Measurements from ENCODE around the gene MS4A12.
"Not testable (repeated sequence)": the region's sequence is repeated elsewhere in the genome, so short reads cannot be mapped to it uniquely, and the experiment has no call there.

Gene MS4A12

GRCh38 chr11:60492488-60493009, at the start of gene MS4A12:
Gene MS4A12 (plus strand): TSS chr11:60492778. CDS start chr11:60497319, 4,541 bp downstream.
- no peak for DNase-seq

- DNase-seq, result no peak
Observed at GRCh38 chr11:60447070-60447469, 45.5 kb upstream of the MS4A12 start.

- DNase-seq, result no peak
Observed at GRCh38 chr11:60447846-60448245, 44.7 kb upstream of the MS4A12 start.

GRCh38 chr11:60451185-60451584, 41.4 kb upstream of the MS4A12 start:
- not testable (repeated sequence) for DNase-seq

GRCh38 chr11:60454212-60454611, 38.4 kb upstream of the MS4A12 start:
- no peak for DNase-seq

GRCh38 chr11:60455531-60456042, 37.0 kb upstream of the MS4A12 start, which contains the start of gene MS4A1:
Gene MS4A1 (plus strand): TSS chr11:60455847. CDS start chr11:60462375, 6,528 bp downstream.
- DNase-seq, result no peak

GRCh38 chr11:60457576-60457975, 35.0 kb upstream of the MS4A12 start:
- no peak for DNase-seq

- DNase-seq, result no peak
Observed at GRCh38 chr11:60459345-60459744, 33.2 kb upstream of the MS4A12 start.

- no peak for DNase-seq
Observed at GRCh38 chr11:60468829-60469228, 23.7 kb upstream of the MS4A12 start.

- no peak for DNase-seq
Observed at GRCh38 chr11:60469723-60470122, 22.9 kb upstream of the MS4A12 start.

GRCh38 chr11:60477035-60477445, 15.5 kb upstream of the MS4A12 start:
- DNase-seq, result no peak

GRCh38 chr11:60482361-60482760, 10.2 kb upstream of the MS4A12 start:
- DNase-seq, result no peak

- peak; percentile 3 for DNase-seq
Observed at GRCh38 chr11:60485987-60486386, 6.6 kb upstream of the MS4A12 start.

- DNase-seq, result no peak
Observed at GRCh38 chr11:60493454-60493853, 876 bp downstream of the MS4A12 start.

- no peak for DNase-seq
Observed at GRCh38 chr11:60498399-60498798, 5.8 kb downstream of the MS4A12 start.

- no peak for DNase-seq
Observed at GRCh38 chr11:60498853-60499252, 6.3 kb downstream of the MS4A12 start.

- DNase-seq, result no peak
Observed at GRCh38 chr11:60500276-60500910, 7.8 kb downstream of the MS4A12 start.

- DNase-seq, result no peak
Observed at GRCh38 chr11:60502221-60502775, 9.7 kb downstream of the MS4A12 start.

GRCh38 chr11:60504219-60504905, 11.8 kb downstream of the MS4A12 start:
- DNase-seq, result no peak

GRCh38 chr11:60509609-60510008, 17.0 kb downstream of the MS4A12 start:
- DNase-seq, result not testable (repeated sequence)

GRCh38 chr11:60510209-60510608, 17.6 kb downstream of the MS4A12 start:
- DNase-seq, result not testable (repeated sequence)

- no peak for DNase-seq
Observed at GRCh38 chr11:60511393-60511792, 18.8 kb downstream of the MS4A12 start.

GRCh38 chr11:60512651-60513225, 20.2 kb downstream of the MS4A12 start:
- no peak for DNase-seq
